Astrocyte (in vitro differentiated cells and primary cell): ENCODE results near the gene LRMDA. TPM values are rescaled to one million over a fixed set of nuclear protein-coding genes. Genes with fewer than 3 reads are reported as not detected.

ENCODE experiments used
- DNase-seq: peaks from one replicate; pipeline ENCODE4 v3.0.0-alpha.2; 2010; ENCODE audit warnings: low read depth
- FAIRE-seq: peaks from 2 replicates; lab custom pipeline; 2011; peaks lifted over from hg19 to GRCh38; lab: Jason Lieb, UNC
- H2AFZ ChIP-seq: 2 replicates; pipeline ENCODE4 v1.6.0; 2012; ENCODE audit warnings: low read depth, low read length, inconsistent platforms
- H3K27ac ChIP-seq: 2 replicates; pipeline ENCODE4 v1.5.1; 2011; ENCODE audit warnings: low read depth, low read length, inconsistent platforms
- H3K27me3 ChIP-seq: 2 replicates; pipeline ENCODE4 v1.6.0; 2011; ENCODE audit warnings: low read length, inconsistent platforms; ENCODE audit not compliant: insufficient read depth
- H3K36me3 ChIP-seq: 2 replicates; pipeline ENCODE4 v1.5.1; 2011; ENCODE audit warnings: low read length, inconsistent platforms; ENCODE audit not compliant: insufficient read depth
- H3K4me1 ChIP-seq: 2 replicates; pipeline ENCODE4 v1.5.1; 2011; ENCODE audit warnings: low read length, inconsistent platforms; ENCODE audit not compliant: insufficient read depth
- H3K4me2 ChIP-seq: 2 replicates; pipeline ENCODE4 v1.6.0; 2012; ENCODE audit warnings: low read length, inconsistent platforms
- H3K4me3 ChIP-seq: 2 replicates; pipeline ENCODE4 v1.5.1; 2011; ENCODE audit warnings: low read depth, mild to moderate bottlenecking, low read length, inconsistent platforms; ENCODE audit not compliant: insufficient read depth
- H3K79me2 ChIP-seq: 2 replicates; pipeline ENCODE4 v1.6.0; 2012; ENCODE audit warnings: mild to moderate bottlenecking, low read length, inconsistent platforms; ENCODE audit not compliant: insufficient read depth
- H3K9ac ChIP-seq: 2 replicates; pipeline ENCODE4 v1.6.0; 2012; ENCODE audit warnings: mild to moderate bottlenecking, low read length, inconsistent platforms
- H3K9me3 ChIP-seq: 2 replicates; pipeline ENCODE4 v1.5.1; 2012; ENCODE audit warnings: low read depth, mild to moderate bottlenecking, low read length, inconsistent platforms; ENCODE audit not compliant: insufficient read depth
- H4K20me1 ChIP-seq: 2 replicates; pipeline ENCODE4 v1.6.0; 2012; ENCODE audit warnings: low read length, inconsistent platforms; ENCODE audit not compliant: insufficient read depth
- H3K27ac Mint-ChIP-seq: one replicate; pipeline ENCODE4 v1.8.0; 2021; ENCODE audit warnings: mild to moderate bottlenecking, mixed read lengths; ENCODE audit not compliant: unreplicated experiment
- H3K27me3 Mint-ChIP-seq: one replicate; pipeline ENCODE4 v1.8.0; 2021; ENCODE audit warnings: low read depth, mixed read lengths; ENCODE audit not compliant: unreplicated experiment
- H3K36me3 Mint-ChIP-seq: one replicate; pipeline ENCODE4 v1.8.0; 2021; ENCODE audit warnings: low read depth, mixed read lengths; ENCODE audit not compliant: unreplicated experiment
- H3K4me1 Mint-ChIP-seq: one replicate; pipeline ENCODE4 v1.8.0; 2021; ENCODE audit warnings: low read depth, mixed read lengths; ENCODE audit not compliant: unreplicated experiment
- H3K4me3 Mint-ChIP-seq: one replicate; pipeline ENCODE4 v1.8.0; 2021; ENCODE audit warnings: mild to moderate bottlenecking, moderate library complexity, mixed read lengths; ENCODE audit not compliant: unreplicated experiment
- H3K9me3 Mint-ChIP-seq: one replicate; pipeline ENCODE4 v1.8.0; 2021; ENCODE audit warnings: mild to moderate bottlenecking, mixed read lengths; ENCODE audit not compliant: unreplicated experiment
- EZH2 ChIP-seq: IDR thresholded peaks from 2 replicates; pipeline ENCODE4 v1.6.1; 2012; ENCODE audit warnings: mild to moderate bottlenecking, low read length, inconsistent platforms; ENCODE audit not compliant: insufficient read depth
- total RNA-seq: library from RNA; stranded (reverse); gene quantifications from 2 replicates; pipeline ENCODE4 v1.2.1, GENCODE V29; 2021
- TF ChIP-seq, protein P1 (sequence below): IDR thresholded peaks from 2 replicates; pipeline ENCODE4 v1.5.1; 2011; ENCODE audit warnings: low read depth, mild to moderate bottlenecking, inconsistent platforms, low read length, moderate library complexity; ENCODE audit not compliant: insufficient read depth

The LRMDA gene
- total RNA-seq, 1 donor from 2014 or later: 2.7 TPM

DNA sequence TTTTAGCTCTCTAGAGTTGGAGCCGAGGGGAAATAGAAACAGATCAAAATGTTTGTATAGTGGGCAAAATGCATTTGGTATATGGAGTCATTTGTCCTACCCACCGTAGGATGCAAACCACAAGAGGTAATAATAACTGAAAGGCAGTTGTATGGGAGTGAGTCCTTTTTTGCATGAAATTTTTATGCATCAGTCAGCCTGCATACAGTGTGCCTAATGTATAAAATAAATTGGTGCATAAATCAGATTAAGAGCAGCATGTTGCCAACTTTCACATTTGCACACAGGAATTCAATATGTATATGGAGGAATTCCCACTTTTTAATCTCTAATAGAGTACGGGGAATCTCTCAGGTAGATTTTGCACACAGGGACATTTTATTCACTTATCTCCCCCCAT, 262.8 kb downstream of the LRMDA start:
- Mint-ChIP-seq H3K9me3 (peaks cover 5% of the 10 kb centered on the region), H3K36me3 (no peaks in the 10 kb centered on the region), H3K27me3 (peaks cover 5% of the 10 kb centered on the region), H3K4me3 (no peak overlapping the region), H3K4me1 (peaks cover 3% of the 10 kb centered on the region), H3K27ac (peak overlapping the region; percentile 66)
- Histone ChIP-seq H3K4me2 (no peak overlapping the region), H4K20me1 (no peaks in the 10 kb centered on the region), H3K9me3 (no peaks in the 10 kb centered on the region), H3K79me2 (no peaks in the 10 kb centered on the region), H3K36me3 (no peaks in the 10 kb centered on the region), H3K4me1 (no peaks in the 10 kb centered on the region), H3K27me3 (no peaks in the 10 kb centered on the region), H3K9ac (no peak overlapping the region), H3K27ac (no peak overlapping the region), H2AFZ (no peak overlapping the region), H3K4me3 (no peak overlapping the region)
- FAIRE-seq (no peak), DNase-seq (no peak)
- no peak for TF ChIP-seq EZH2
- TF ChIP-seq, protein P1, sequence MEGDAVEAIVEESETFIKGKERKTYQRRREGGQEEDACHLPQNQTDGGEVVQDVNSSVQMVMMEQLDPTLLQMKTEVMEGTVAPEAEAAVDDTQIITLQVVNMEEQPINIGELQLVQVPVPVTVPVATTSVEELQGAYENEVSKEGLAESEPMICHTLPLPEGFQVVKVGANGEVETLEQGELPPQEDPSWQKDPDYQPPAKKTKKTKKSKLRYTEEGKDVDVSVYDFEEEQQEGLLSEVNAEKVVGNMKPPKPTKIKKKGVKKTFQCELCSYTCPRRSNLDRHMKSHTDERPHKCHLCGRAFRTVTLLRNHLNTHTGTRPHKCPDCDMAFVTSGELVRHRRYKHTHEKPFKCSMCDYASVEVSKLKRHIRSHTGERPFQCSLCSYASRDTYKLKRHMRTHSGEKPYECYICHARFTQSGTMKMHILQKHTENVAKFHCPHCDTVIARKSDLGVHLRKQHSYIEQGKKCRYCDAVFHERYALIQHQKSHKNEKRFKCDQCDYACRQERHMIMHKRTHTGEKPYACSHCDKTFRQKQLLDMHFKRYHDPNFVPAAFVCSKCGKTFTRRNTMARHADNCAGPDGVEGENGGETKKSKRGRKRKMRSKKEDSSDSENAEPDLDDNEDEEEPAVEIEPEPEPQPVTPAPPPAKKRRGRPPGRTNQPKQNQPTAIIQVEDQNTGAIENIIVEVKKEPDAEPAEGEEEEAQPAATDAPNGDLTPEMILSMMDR: no peak

DNA sequence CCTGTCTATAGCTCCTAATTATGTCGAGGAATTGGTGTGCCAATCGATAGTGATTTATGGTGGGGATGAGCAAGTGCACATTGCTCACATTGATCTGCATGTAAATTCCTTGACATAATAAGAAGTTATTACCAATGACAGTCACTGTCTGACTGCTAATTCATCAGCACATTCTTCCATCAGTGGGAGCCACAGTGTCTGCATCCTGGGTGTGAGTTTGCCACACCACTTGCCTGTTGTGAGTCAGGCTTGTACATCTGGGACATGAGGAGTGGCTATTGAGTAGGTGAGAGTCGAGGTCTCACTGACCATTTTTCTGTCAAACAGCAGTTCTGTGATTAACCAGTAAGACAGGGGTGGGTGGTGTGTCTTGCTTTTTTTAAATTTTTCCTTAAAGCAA, 263.4 kb downstream of the LRMDA start:
- FAIRE-seq: no peak
- no peak for TF ChIP-seq EZH2
- TF ChIP-seq, protein P1: no peak
- H3K27me3 Mint-ChIP-seq: peaks cover 5% of the 10 kb centered on the region

DNA sequence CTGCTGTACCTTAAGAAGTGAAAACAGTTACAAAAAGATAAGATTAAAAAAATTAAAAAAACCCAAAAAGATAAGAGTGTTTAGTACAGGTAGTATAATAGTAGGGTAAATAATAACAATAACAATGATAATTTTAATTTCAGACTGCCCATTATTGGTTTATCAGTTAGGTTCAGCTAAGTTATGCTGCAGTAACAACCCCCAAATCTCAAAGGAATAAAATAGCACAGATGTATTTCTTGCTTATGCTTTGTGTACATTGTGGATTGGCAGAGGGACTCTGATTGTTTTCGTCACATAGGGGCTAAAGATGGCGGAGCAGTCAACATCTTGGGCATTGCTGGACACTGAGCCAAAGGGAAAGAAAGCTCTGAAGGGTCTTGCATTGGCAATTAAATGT, 264.6 kb downstream of the LRMDA start:
- Histone ChIP-seq H3K9ac (no peak overlapping the region), H3K36me3 (no peaks in the 10 kb centered on the region), H3K27me3 (no peaks in the 10 kb centered on the region), H4K20me1 (no peaks in the 10 kb centered on the region), H3K4me2 (no peak overlapping the region), H3K27ac (no peak overlapping the region), H2AFZ (no peak overlapping the region), H3K4me3 (no peak overlapping the region), H3K9me3 (peaks cover 2% of the 10 kb centered on the region), H3K4me1 (no peaks in the 10 kb centered on the region), H3K79me2 (no peaks in the 10 kb centered on the region)
- DNase-seq (no peak), FAIRE-seq (no peak)
- Mint-ChIP-seq H3K27me3 (peaks cover 5% of the 10 kb centered on the region), H3K27ac (no peak overlapping the region), H3K4me3 (no peak overlapping the region), H3K9me3 (peaks cover 11% of the 10 kb centered on the region), H3K36me3 (no peaks in the 10 kb centered on the region), H3K4me1 (peaks cover 3% of the 10 kb centered on the region)
- TF ChIP-seq EZH2: no peak
- TF ChIP-seq, protein P1: no peak

More for the DNA sequence above, 263.4 kb downstream of the LRMDA start:
- Mint-ChIP-seq H3K4me1 (peaks cover 3% of the 10 kb centered on the region), H3K36me3 (no peaks in the 10 kb centered on the region), H3K9me3 (peaks cover 9% of the 10 kb centered on the region), H3K4me3 (no peak overlapping the region), H3K27ac (no peak overlapping the region)
- Histone ChIP-seq H3K27ac (no peak overlapping the region), H3K4me1 (no peaks in the 10 kb centered on the region), H3K4me3 (no peak overlapping the region), H3K79me2 (no peaks in the 10 kb centered on the region), H4K20me1 (no peaks in the 10 kb centered on the region), H3K9me3 (peaks cover 2% of the 10 kb centered on the region), H3K27me3 (no peaks in the 10 kb centered on the region), H3K4me2 (no peak overlapping the region), H3K9ac (no peak overlapping the region), H3K36me3 (no peaks in the 10 kb centered on the region), H2AFZ (no peak overlapping the region)
- no peak for DNase-seq
